Ovary (tissue), 9 donors: Measurements from ENCODE around the gene RNF217. TPM values are rescaled to one million over a fixed set of nuclear protein-coding genes. Genes with fewer than 3 reads are reported as not detected.

Experiments used
- DNase-seq, 5 donors: peaks; one replicate each; pipeline ENCODE4 v3.0.0-alpha.2; 2019 to 2020
- H3K27ac ChIP-seq, 2 donors: fragments of 200-600 bp; one replicate each; pipeline versions ENCODE4 v1.5.1 to v1.8.0; 2019 to 2022
- H3K27me3 ChIP-seq: fragments of 200-600 bp; one replicate; pipeline ENCODE4 v1.8.0; 2022
- H3K36me3 ChIP-seq: fragments of 200-600 bp; sonication (generic); one replicate; pipeline ENCODE4 v1.5.1; 2019
- H3K4me1 ChIP-seq: one replicate; pipeline ENCODE4 v1.8.1; 2013; ENCODE audit warnings: mild to moderate bottlenecking, moderate library complexity; ENCODE audit not compliant: insufficient read depth
- H3K4me3 ChIP-seq: fragments of 200-600 bp; sonication (generic); one replicate; pipeline ENCODE4 v1.5.1; 2017
- H3K9me3 ChIP-seq, 2 donors: fragments of 200-600 bp in 1 of 2; sonication (generic) in 1 of 2; one replicate each; pipeline versions ENCODE4 v1.5.1 to v1.8.1; 2013 to 2019; ENCODE audit warnings: mild to moderate bottlenecking in 1 of 2, moderate library complexity in 1 of 2
- CTCF ChIP-seq, 3 donors: fragments of 450-650 bp in 2 of 3; fragments of 200-600 bp in 1 of 3; IDR thresholded peaks; one replicate each; pipeline versions ENCODE4 v1.5.1 to v1.8.0; 2016 to 2022; ENCODE audit warnings: antibody characterized with exemption in 3 of 3, mild to moderate bottlenecking in 1 of 3
- EP300 ChIP-seq: sonication (generic); formaldehyde crosslinking; IDR thresholded peaks from one replicate; pipeline ENCODE4 v1.6.1; 2017; ENCODE audit warnings: antibody characterized with exemption
- POLR2A ChIP-seq: fragments of 450-650 bp; IDR thresholded peaks from one replicate; pipeline ENCODE4 v1.6.1; 2017; ENCODE audit warnings: antibody characterized with exemption, mild to moderate bottlenecking, moderate library complexity
- WGBS, 3 donors: extraction: QIAGEN DNeasy Blood & Tissue Kit in 1 of 3; methylation state at CpG; one replicate each; pipeline versions ENCODE4 v1.1.5 to v1.1.7; 2013 to 2017; 5-methylcytosine and 5-hydroxymethylcytosine counted together
- intact Hi-C, 4 donors: fragments of 100-400 bp; cut with DNase I; formaldehyde crosslinking; loops; one replicate each; pipeline versions ENCODE4 v1.11.0 to v1.15.1; 2022 to 2023
- polyA plus RNA-seq, 2 donors: library from polyadenylated mRNA; stranded (reverse); fragments of 200-250 nt in 1 of 2; fragments of 350-450 nt in 1 of 2; fragmentation: Illumina TruSeq in 1 of 2; extraction: RNeasy Lipid Tissue Mini Kit (QIAGEN cat#74804) in 1 of 2; gene quantifications; one replicate each; pipeline ENCODE4 v1.2.3, GENCODE V29; 2013 to 2014
- total RNA-seq, 7 donors: library from RNA; depleted of rRNA in 2 of 7; stranded (reverse); fragments of >200 nt in 2 of 7; fragmentation: NEBNext Ultra II Directional in 3 of 7; extraction: Animal tissue kit (Norgen Biotek cat#: 25700) in 3 of 7; gene quantifications; one replicate each; pipeline versions ENCODE4 v1.1.0 to v1.2.4, GENCODE V29; 2016 to 2023
- donor health status: DM: no; HTN: no; CAD: no; lungs with moderate emphysema.
- donor health status: DM: no; HTN: no; CAD: no.
- donor health status: Bipolar disorder and iron deficiency.
- donor health status: DM: yes; HTN: yes; CAD: no.
- donor health status: DM: no; HTN: no; CAD: no.
- donor health status: DM: yes; HTN: yes; CAD: no.

The RNF217 gene
- total and polyA plus RNA-seq, 9 donors: 5.8 to 40.4 (median 33.6) TPM

DNA sequence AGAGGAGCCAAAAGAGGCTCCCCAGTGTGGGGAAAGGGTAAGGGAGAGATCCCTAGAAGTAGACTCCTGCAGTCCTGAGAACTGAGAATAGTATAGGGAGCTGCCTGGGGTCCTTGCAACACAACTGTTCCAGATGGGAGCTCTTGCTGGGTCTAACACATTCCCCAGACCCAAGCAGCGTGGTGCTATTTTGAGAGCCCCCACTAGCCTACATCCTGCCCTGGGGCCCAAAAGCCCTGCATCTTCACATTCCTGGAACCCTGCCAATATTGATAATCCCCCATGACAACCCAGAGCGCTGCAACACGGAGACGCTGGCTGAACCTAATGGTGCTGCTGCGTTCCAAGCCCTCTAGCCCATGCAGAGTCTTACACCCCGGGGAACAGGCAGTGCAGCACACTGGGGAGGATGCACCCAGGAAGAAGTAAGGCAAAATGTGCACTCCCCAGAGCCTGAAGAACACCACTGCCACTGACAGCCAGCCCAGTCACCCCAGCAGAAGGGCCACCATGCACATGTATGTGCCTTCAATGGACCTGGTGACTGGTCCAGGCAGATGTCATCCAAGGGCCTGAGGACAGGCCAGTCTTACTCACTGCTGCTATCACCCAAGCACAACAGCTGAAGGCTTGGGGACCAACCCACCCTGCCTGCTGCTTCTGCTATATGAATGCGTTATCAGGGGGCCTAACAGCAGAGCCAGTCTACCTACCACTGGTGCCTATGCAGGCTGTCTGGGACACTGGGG, 7.0 kb upstream of the RNF217 start:
- Histone ChIP-seq H3K9me3 (no peaks in the 10 kb centered on the region), H3K36me3 (no peaks in the 10 kb centered on the region), H3K27ac (no peak overlapping the region), H3K4me1 (peaks cover 4% of the 10 kb centered on the region), H3K27me3 (no peaks in the 10 kb centered on the region), H3K4me3 (no peak overlapping the region)
- WGBS, 3 donors: 47 to 51% (median 50%) methylated on average over 7 of the region's 7 CpGs
- intact Hi-C loops: no loop called here
- TF ChIP-seq EP300 (no peak), POLR2A (no peak), CTCF (IDR thresholded peaks at IDR 0.05) (no peak)
- no peak for DNase-seq

- 96 to 98% (median 97%) methylated on average over 4 to 6 of the region's 6 CpGs for WGBS, 3 donors
- Histone ChIP-seq H3K4me3 (no peak overlapping the region), H3K9me3 (no peaks in the 10 kb centered on the region), H3K4me1 (peaks cover 4% of the 10 kb centered on the region), H3K36me3 (no peaks in the 10 kb centered on the region), H3K27ac (no peak overlapping the region), H3K27me3 (no peaks in the 10 kb centered on the region)
- TF ChIP-seq CTCF (IDR thresholded peaks at IDR 0.05) (no peak), POLR2A (no peak)
- DNase-seq: no peak
- intact Hi-C loops: no loop called here
These were observed 6.2 kb upstream of the RNF217 start for GRCh38 chr6:124956018-124956417.

- Histone ChIP-seq H3K4me3 (no peak overlapping the region), H3K27me3 (no peaks in the 10 kb centered on the region), H3K4me1 (peaks cover 4% of the 10 kb centered on the region), H3K36me3 (no peaks in the 10 kb centered on the region), H3K9me3 (no peaks in the 10 kb centered on the region), H3K27ac (no peak overlapping the region)
- intact Hi-C loops: no loop called here
- DNase-seq: no peak
- TF ChIP-seq POLR2A (no peak), EP300 (no peak), CTCF (IDR thresholded peaks at IDR 0.05) (no peak)
These were observed 4.1 kb upstream of the RNF217 start for GRCh38 chr6:124958149-124958548.

GRCh38 chr6:124958759-124959354, 3.4 kb upstream of the RNF217 start:
- Histone ChIP-seq H3K27ac (no peak overlapping the region), H3K4me1 (peaks cover 4% of the 10 kb centered on the region), H3K27me3 (no peaks in the 10 kb centered on the region), H3K4me3 (no peak overlapping the region), H3K36me3 (no peaks in the 10 kb centered on the region), H3K9me3 (no peaks in the 10 kb centered on the region)
- 95 to 98% (median 97%) methylated on average over 1 of the region's 1 CpG for WGBS, 3 donors
- intact Hi-C loops: no loop called here
- TF ChIP-seq POLR2A: no peak
- no peak for TF ChIP-seq EP300
- no peak for TF ChIP-seq CTCF (IDR thresholded peaks at IDR 0.05)
- DNase-seq: no peak
